HG03558 (cell line): ENCODE data around the gene GALNT13.

Source experiments
- ATAC-seq: cut with Tn5 transposase; IDR thresholded peaks from one replicate; pipeline ENCODE4 v1.9.1; 2021; ENCODE audit warnings: moderate number of reproducible peaks; ENCODE audit not compliant: unreplicated experiment; ENCODE audit errors: extremely low read depth

The GALNT13 gene

DNA sequence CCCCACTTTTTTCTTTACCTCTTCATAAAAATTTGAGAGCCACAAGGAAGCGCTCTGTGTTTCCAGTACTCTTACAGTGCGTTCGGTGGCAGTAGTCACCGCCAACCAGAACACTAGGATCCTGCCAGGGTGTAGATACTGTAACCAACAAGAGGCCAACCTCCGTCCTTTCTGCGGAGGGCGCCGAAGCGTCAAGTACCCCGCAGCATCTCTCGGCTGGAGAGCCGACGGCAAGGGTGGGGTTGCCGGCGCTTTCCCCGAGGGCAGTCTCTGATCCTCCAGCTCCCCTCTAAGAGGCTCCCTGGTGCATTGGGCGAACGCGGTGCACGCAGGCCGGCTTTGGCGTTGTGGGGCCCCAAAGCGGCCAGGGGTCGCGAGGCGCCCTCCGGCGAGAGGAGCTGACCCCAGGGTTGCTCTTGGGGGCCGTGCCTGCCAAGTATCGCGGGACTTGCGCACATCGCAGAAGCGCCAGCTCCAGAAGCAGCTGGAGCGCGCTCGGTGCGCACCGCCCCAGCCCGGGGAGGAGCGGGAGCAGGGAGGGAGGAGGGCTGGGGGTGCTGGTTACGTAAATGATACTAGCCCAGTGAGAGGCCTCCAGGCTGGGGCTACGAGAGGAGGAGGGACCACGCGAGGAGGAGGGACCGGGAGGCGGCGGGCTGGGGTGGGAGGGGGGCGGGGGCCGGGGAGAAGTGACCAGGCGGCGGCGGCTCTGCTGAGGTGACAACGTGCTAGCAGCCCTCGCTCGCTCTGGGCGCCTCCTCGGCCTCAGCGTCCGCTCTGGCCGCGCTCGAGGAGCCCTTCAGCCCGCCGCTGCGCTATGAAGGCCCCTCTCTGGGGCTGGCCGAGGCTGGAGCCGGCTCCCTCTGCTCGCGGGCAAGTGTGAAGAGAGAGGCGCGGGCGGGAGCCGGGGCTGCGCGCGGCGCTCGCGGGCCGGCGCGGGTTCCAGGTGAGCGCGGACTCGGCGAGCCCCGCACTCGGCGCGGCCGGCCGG is at the start of gene GALNT13:
GALNT13 (plus strand) TSS at position 692 of the 991 bp plus-strand sequence.
- no peak for ATAC-seq

DNA sequence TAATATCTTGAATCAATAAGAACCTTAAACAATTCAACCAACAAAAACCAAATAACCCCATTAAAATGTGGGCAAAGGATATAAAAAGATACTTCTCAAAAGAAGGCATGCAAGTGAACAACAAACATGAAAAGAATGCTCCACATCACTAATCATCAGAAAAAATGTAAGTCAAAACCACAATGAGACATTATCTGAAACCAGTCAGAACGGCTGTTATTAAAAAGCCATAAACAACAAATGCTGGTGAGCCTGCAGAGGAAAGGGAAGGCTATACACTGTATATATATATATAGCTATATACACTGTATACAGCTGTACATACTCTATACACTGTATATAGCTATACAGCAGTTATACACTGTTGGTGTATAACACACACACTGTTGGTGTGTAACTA is 47.8 kb upstream of the GALNT13 start:
- no peak for ATAC-seq

- ATAC-seq, result no peak
These were observed 43.4 kb upstream of the GALNT13 start for GRCh38 chr2:153828335-153828734.

DNA sequence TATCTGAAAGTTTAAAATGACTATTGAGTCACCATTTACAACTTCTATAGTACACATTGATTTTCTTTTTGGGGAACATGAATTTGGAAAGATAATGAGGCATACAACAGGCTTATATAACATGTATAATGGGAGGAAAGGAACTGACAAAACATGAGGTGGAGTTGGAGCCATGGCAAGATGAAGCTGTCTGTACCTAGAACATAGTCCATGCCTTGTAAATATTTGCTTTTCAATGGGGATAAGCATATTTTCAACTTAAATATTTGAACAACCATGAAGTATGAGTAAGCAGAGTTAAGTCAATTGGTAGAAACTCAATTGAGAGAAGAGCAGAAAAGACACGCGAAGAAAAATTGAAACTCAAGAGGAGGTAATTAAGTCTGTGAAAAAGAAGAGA is 37.1 kb upstream of the GALNT13 start:
- no peak for ATAC-seq

DNA sequence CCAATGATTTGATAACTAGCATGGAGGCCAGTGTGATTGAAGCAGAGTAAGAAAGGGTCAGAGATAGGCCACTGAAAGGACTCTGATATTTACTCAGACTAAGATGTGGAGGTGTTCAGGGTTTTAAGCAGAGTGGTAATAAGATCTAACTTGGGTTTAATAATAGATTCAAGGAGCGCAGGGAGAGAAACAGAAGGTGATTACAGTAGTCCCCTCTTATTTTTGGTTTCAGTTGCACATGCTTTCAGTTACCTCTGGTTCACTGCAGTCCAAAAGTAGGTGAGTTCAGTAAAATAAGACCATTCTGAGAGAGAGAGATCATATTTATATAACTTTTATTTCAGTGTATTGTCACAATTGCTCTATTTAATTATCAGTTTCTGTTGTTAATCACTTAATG is 13.5 kb upstream of the GALNT13 start:
- ATAC-seq, result no peak

- ATAC-seq, result no peak
These were observed 7.7 kb upstream of the GALNT13 start for GRCh38 chr2:153864022-153864421.

DNA sequence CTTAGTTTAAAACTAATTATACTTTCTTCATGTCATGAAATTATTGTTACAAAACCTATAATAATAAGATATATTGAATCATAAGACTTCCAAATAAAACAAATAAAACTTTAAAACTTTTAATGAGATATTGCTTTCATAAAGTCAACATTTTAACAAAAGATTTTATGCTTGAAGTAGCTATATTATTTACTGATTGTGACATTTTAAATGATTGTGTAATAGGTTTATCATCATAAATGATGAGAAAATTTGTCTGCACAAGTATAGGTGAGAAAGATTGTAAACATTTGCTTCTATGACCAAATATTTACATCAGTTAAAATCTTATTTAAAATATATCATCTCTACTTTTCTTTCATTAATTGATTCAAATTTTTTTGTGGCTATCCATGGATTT is 5.1 kb upstream of the GALNT13 start:
- no peak for ATAC-seq

DNA sequence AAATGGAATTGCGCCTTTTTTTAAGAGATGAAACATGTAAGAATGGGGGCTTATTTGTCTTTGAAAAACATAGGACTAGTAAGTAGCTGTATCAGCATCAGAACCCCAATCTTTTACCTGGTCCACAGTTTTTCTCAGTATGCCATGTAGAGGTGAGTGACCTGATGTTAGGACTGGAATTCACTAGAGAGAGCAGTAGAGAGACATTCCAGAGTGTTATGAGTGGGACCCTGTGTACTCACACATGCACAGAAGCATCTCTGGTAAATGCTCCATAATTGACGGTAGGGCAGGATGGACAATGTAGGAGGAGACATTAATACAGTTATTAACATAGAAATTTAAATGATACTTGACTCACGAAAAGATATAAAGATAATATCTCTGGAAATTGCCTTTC is 1.4 kb upstream of the GALNT13 start:
- ATAC-seq, result no peak

DNA sequence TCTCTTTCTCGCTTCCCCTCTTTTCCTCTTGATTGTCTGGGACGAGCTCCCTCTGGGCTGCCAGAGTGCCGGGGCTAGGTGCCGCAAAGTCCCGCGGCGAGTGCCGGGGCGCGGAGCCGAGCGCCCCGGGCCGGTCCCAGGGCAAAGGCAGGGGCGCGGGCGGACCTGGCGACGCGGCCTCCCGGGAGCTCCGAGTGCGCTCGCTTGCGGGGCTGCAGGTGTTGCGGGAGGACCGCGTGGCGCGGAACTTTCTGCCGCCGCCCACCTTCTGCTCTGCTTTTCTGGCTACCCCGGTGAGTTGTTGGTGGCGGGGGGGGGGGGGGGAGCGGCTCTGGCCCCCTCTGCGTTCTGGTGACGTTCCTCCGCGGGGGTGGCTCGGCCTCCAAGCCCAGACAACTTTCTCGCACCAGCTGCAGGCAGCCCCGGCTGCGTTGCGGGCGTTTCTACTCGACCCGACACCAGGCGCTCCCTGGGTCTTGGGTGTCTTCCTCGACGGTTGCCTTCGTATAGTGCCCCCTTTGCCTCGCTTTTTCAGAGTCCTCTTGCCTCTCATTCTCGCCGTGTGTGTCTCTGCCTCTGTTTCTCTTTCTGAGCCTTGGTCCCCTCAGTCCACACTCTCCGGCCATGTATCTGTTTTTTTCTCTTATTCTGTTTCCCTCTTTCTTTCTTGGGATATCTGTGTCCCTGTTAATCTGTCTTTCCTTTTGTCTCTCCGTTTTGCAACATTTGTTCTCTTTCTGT is 759 bp downstream of the GALNT13 start:
- ATAC-seq, result no peak

DNA sequence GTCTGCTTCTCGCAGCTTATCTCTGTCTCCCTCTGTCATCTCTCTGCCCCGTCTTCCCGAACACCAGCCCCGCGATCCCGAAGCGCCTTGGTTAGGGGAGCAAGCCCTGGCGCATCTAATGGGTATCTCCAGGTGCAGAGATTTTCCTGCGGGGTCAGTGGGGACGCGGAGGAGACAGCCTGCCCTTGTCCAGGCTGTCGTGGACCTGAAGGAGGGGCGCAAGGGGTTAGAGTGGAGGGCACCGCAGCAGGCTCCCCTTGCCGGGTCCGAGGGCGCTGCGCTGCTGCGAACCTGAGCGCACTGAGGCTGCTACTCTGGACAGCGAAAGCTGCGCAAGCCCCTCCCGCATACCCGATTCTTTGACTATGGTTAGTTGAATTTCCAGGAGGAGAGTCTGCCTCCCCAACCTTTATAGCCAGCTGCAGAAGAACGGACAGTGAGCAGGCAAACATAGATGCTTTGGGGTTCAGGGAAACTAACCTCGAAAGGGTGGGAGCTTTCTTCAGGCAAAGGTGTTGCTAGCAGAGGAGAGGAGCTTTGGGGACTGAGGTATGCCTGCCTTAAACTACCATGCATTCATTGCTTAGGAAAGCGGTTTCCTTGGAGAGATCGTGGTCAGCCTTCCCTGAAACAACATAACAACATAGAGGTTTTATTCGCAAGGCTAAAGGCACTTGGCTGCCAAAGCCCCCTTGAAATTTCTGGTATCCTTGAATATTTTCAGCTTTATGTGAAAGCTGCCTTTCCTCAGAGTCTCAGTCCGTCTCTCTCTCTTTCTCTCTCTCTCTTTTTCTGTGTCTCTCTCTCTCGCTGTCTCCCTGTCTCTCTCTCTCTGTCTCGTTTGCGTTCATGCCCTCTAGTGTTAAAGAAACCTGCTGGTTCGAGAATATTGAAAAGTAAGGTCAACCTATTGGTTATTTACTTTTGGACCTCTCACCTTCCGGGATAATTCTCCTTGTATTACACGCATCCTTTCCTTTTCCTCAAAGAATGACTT is 1.6 kb downstream of the GALNT13 start:
- no peak for ATAC-seq

DNA sequence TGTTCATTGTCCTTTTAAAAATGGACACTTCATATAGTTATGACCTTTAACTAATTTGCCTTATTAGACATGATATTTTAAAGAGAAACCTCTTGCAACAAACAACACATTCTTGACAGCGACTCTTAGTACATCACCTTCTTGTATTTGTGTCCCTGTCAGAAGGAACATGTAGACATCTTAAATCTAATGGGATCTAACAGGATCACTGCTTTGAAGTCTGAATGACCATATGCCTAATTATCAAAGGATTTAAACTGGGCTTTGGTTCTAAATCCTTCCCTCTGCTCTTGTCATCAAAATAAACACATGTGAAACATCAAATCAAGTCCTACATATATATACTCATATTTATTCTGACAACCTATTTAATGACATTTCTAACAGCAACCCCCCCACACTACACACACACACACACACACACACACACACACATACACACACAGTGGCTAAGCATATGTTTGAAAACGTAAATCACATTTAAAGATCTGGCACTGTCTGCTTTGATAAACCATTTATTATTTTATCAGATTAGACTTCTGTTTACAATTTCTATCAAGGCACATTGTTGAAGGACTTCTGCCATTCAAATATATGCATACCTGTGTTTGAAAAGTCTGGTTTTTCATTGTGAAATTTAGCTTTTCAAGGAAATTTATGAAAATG is 4.2 kb downstream of the GALNT13 start:
- no peak for ATAC-seq

DNA sequence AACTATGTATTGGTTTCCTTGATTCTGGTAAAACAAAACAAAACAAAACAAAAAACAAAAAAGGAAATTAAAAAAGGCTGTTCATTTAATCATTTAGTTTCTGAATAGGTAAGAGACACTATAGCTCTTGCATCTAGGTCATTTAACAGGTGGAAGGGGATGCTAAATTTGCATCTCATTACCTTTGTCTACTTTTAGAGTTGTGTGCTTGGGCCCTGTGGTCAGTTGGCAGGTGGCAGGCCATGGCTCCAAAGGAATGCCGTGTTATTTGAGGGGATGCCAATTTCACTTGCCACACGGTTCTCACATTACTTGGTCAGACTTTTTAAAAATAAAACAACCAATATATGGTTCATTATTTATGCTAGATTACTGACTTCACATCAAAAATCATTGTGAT is 9.2 kb downstream of the GALNT13 start:
- ATAC-seq, result no peak

GRCh38 chr2:153886833-153887232 is 15.1 kb downstream of the GALNT13 start:
- ATAC-seq, result no peak

GRCh38 chr2:153890576-153890975 is 18.9 kb downstream of the GALNT13 start:
- ATAC-seq, result no peak

DNA sequence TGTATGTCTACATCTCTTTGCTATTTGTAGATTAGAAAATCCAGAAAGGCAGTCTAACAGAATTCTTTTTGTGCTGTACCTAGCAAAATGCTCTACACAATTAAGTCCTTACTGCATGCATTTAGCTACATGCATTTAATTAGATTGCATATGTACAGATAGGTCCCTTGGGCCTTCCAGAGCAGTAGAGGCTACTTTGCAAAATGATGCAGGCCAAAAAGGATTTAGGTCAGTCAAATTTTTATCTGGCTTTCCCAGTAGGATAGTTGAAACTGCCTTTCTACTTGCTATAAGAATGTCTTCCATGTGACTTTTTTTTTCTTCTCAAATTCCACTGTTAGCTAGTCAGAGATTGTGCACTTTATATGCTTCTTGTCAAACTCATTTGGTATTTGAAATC is 19.3 kb downstream of the GALNT13 start:
- no peak for ATAC-seq

DNA sequence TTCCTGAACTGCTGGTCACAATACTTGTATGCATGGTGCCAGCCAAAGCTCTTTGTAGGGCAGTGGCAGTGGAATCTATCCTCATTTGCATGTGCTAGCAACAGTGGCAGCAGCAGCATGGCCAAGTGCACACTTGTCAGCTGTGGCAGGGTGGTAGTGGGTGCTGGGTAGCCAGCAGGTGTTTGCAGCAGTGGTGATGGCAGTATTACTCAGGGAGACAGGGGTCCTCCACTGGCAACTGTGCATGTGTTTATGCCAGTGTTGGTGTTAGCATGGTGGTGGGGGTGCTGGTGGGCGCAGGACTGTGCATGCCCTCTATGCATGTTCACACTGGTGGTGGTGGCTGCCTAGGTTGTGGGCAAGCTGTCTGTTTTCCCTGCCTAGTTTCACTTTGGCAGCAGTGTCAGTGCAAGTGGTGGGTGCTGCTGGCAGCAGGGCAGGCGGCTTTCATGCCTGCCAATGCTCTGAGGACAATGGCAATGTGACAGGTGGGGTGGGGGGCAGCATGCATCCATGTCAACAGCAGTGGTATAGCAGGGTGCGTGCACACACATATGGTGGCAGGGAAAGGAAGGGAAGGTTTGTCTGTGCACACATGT is 41.2 kb downstream of the GALNT13 start:
- no peak for ATAC-seq

DNA sequence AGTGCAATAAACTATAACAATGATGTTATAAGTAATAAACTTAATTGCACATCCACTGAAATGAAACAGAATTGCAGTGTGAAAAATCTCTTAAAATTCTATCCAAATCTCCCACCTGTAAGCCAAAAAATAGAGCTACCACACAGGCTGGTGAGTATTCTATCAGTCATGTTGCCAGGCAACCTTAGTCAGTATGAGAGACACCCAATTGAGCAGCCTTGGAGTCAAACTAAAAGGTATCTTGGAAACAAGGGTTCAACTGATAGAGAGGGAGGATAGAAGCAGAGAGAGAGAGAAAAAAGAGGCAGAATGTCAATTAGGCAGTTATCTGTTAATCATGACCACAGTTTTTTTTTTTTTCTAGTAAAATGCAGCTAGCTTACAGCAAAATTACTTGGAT is 45.8 kb downstream of the GALNT13 start:
- ATAC-seq, result no peak

- ATAC-seq, result no peak
These were observed 63.8 kb downstream of the GALNT13 start for GRCh38 chr2:153935511-153935910.

GRCh38 chr2:153939124-153939796 is 67.5 kb downstream of the GALNT13 start:
- no peak for ATAC-seq
